Esophagus (tissue), 2 donors: ENCODE results near the gene PADI4. TPM values are rescaled to one million over a fixed set of nuclear protein-coding genes. Genes with fewer than 3 reads are reported as not detected.

Source experiments
- H3K27ac ChIP-seq, 2 donors: one replicate each; pipeline ENCODE4 v1.5.1; 2013; ENCODE audit warnings: low read depth in 2 of 2, mild to moderate bottlenecking in 2 of 2, inconsistent platforms in 1 of 2, low read length in 1 of 2, moderate library complexity in 1 of 2
- H3K27me3 ChIP-seq, 2 donors: one replicate each; pipeline ENCODE4 v1.6.1; 2013; ENCODE audit warnings: low read length in 2 of 2, control low read depth in 1 of 2, mild to moderate bottlenecking in 1 of 2; ENCODE audit not compliant: insufficient read depth in 2 of 2, control insufficient read depth in 1 of 2
- H3K36me3 ChIP-seq, 2 donors: one replicate each; pipeline ENCODE4 v1.6.1; 2013; ENCODE audit warnings: low read length in 1 of 2; ENCODE audit not compliant: control insufficient read depth in 2 of 2, insufficient read depth in 2 of 2
- H3K4me1 ChIP-seq, 2 donors: one replicate each; pipeline ENCODE4 v1.6.1; 2013; ENCODE audit warnings: low read length in 1 of 2; ENCODE audit not compliant: control insufficient read depth in 2 of 2, insufficient read depth in 2 of 2
- H3K4me3 ChIP-seq, 2 donors: one replicate each; pipeline ENCODE4 v1.5.1; 2013; ENCODE audit warnings: low read length in 2 of 2, mild to moderate bottlenecking in 2 of 2, low read depth in 1 of 2, moderate library complexity in 1 of 2
- H3K9me3 ChIP-seq, 2 donors: one replicate each; pipeline ENCODE4 v1.6.1; 2013; ENCODE audit warnings: mild to moderate bottlenecking in 2 of 2, low read depth in 1 of 2, low read length in 1 of 2, moderate library complexity in 1 of 2; ENCODE audit not compliant: control insufficient read depth in 2 of 2, insufficient read depth in 1 of 2
- WGBS, 2 donors: extraction: QIAGEN DNeasy Blood & Tissue Kit; methylation state at CpG; one replicate each; pipeline ENCODE4 v1.1.7; 2013; 5-methylcytosine and 5-hydroxymethylcytosine counted together
- polyA plus RNA-seq, 2 donors: library from polyadenylated mRNA; stranded (reverse); fragments of 200-250 nt; gene quantifications; one replicate each; pipeline ENCODE4 v1.2.3, GENCODE V29; 2013
- donor health status: healthy with polysubstance abuse.
- donor health status: Bipolar disorder and iron deficiency.

Gene PADI4
- polyA plus RNA-seq, 2 donors, result 0.02 to 0.12 TPM

DNA sequence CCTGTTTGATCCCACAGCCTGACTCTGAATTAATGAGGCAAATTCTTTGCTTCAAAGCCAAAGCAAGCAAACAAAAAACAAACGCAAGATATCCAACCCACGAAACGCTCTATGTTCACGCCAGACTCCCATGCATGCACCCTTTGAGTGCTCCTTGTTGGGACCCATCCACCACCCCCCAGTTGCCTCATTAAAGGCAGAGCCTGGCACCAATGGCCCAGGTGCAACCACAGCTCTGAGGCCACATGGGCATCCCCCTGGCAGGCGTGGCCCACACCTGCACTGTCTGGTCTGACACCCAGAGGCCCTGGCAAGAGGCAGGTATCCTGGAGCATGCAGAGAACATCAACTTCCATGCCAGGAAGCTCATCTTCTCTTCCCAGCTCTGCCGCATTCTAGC, 1.1 kb upstream of the PADI4 start:
- WGBS, 2 donors, result 26 to 28% methylated on average over 6 of the region's 6 CpGs
- peaks cover 0 to 2% of the 10 kb centered on the region in 2 donors for H3K9me3 ChIP-seq
- H3K27ac ChIP-seq, result no peak overlapping the region
- no peaks in the 10 kb centered on the region for H3K36me3 ChIP-seq
- H3K27me3 ChIP-seq, result no peaks in the 10 kb centered on the region
- H3K4me3 ChIP-seq, result no peak overlapping the region
- peaks cover 9 to 26% of the 10 kb centered on the region in 2 donors for H3K4me1 ChIP-seq

- no peak overlapping the region for H3K4me3 ChIP-seq
- H3K4me1 ChIP-seq, result peaks cover 9 to 26% of the 10 kb centered on the region in 2 donors
- H3K27me3 ChIP-seq, result no peaks in the 10 kb centered on the region
- WGBS, 2 donors, result 80 to 81% methylated on average over 6 of the region's 6 CpGs
- H3K9me3 ChIP-seq, result no peaks in the 10 kb centered on the region
- H3K27ac ChIP-seq, result no peak overlapping the region
- H3K36me3 ChIP-seq, result no peaks in the 10 kb centered on the region
Measured at GRCh38 chr1:17307329-17307728, 668 bp upstream of the PADI4 start.

GRCh38 chr1:17308593-17308992, 596 bp downstream of the PADI4 start:
- Histone ChIP-seq H3K9me3 (no peaks in the 10 kb centered on the region), H3K27ac (no peak overlapping the region), H3K4me1 (peaks cover 6 to 22% of the 10 kb centered on the region in 2 donors), H3K36me3 (no peaks in the 10 kb centered on the region), H3K4me3 (no peak overlapping the region), H3K27me3 (no peaks in the 10 kb centered on the region)
- WGBS, 2 donors, result 45 to 58% methylated on average over 6 of the region's 6 CpGs

- Histone ChIP-seq H3K27me3 (no peaks in the 10 kb centered on the region), H3K36me3 (no peaks in the 10 kb centered on the region)
Measured at GRCh38 chr1:17309426-17310067, 1.6 kb downstream of the PADI4 start.

GRCh38 chr1:17310068-17310640, 2.2 kb downstream of the PADI4 start:
- H3K4me1 ChIP-seq, result peaks cover 0 to 10% of the 10 kb centered on the region in 2 donors
- H3K27ac ChIP-seq, result no peak overlapping the region
- H3K4me3 ChIP-seq, result no peak overlapping the region
- H3K9me3 ChIP-seq, result no peaks in the 10 kb centered on the region
- 65 to 68% methylated on average over 7 of the region's 7 CpGs for WGBS, 2 donors
- H3K36me3 ChIP-seq, result no peaks in the 10 kb centered on the region
- H3K27me3 ChIP-seq, result no peaks in the 10 kb centered on the region

More at GRCh38 chr1:17309426-17310067, 1.6 kb downstream of the PADI4 start:
- Histone ChIP-seq H3K27ac (no peak overlapping the region), H3K4me1 (peaks cover 1 to 14% of the 10 kb centered on the region in 2 donors), H3K4me3 (no peak overlapping the region), H3K9me3 (no peaks in the 10 kb centered on the region)
- 54 to 56% methylated on average over 8 of the region's 8 CpGs for WGBS, 2 donors

DNA sequence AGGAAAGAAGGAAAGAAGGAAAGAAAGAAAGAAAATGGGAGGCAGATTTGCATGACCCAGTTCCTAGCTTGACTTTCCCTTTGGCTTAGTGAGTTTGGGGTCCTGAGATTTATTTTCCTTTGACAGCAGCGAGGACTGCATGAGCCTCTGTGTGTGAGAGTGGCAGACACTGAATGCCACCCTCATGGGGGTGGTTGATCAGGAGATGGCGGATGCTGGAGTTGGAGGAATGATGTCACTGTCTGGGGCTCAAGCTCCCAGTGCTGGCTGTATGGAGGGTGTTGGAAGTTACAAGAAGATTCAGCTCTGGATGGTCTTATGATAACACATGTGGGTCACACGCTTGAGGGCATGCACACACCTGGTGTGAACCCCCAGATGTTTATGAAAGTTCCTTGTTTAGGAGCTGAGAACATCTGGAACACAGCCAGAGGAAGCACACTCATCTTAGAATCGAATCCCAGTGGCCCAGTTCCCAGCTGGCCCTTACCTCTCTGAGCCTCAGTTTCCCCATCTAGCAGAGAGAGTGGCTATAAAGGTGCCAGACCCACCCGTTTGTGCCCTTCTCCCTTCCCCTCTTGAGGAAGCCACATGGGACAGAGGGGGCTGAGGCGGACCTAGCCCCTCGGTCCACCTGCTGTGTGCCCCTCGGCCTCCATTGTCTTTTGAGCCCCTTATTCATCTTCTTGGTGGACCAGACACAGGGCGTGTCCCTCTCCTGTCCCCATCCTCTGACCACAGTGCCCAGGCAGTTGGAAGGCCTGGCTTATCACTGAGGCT, 5.7 kb downstream of the PADI4 start:
- Histone ChIP-seq H3K36me3 (no peaks in the 10 kb centered on the region), H3K27me3 (no peaks in the 10 kb centered on the region), H3K4me3 (no peak overlapping the region), H3K9me3 (no peaks in the 10 kb centered on the region), H3K4me1 (peaks cover 0 to 4% of the 10 kb centered on the region in 2 donors), H3K27ac (no peak overlapping the region)
- WGBS, 2 donors, result 79 to 83% methylated on average over 9 of the region's 9 CpGs

DNA sequence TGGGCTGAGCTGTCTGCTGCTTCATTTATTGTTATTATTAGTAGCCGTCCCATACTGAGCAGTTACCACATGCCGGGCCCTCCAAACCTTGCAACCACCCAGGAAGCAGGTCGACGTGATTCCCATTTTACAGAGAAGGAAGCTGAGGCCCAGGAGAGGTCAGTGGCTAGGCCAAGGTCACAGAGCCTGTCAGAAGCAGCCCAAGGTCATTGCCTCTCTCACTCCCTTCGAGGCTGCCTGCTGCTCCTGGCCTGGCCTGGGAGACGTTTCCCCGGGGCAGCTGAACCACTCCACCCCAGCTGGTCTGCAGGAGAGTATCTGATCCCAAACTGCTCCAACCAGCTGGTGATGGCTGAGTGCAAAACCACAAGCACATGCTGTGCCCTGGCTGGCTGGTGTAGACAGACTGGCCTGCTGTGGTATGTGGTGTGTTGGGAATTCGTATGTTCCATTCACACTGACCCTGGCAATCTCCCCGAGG, 6.5 kb downstream of the PADI4 start:
- WGBS, 2 donors, result 58 to 61% methylated on average over 9 of the region's 9 CpGs
- H3K4me1 ChIP-seq, result peaks cover 0 to 3% of the 10 kb centered on the region in 2 donors
- H3K9me3 ChIP-seq, result no peaks in the 10 kb centered on the region
- H3K27ac ChIP-seq, result no peak overlapping the region
- no peaks in the 10 kb centered on the region for H3K36me3 ChIP-seq
- H3K27me3 ChIP-seq, result no peaks in the 10 kb centered on the region
- no peak overlapping the region for H3K4me3 ChIP-seq

DNA sequence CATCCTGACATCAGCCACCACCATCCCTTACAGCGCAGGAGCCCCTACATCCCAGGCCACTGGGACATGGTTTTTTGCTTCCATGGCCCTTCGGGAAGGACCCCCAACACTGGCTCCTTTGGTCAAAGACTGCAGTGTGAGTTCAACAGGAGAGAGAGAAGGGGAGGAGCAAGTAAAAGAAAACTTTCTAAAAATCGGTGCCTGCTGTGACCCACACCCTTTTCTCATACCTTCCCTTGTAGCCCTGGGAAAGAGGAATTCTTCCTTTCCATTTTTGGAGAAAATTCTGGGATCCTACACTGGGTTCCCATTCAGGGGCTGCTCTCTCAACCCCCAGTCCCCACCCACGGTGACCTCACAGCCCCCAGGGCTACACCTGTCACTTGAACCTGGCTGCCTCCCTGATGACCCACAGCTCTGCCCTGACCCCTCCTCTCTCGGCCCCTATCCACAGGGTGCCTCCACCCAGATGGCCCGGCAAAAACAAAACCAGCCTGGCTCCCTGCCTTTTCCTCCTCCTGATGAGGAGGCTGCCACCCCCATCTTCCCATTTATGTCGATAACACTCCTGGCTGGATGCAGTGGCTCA, 7.6 kb downstream of the PADI4 start:
- no peaks in the 10 kb centered on the region for H3K27me3 ChIP-seq
- H3K9me3 ChIP-seq, result no peaks in the 10 kb centered on the region
- H3K4me1 ChIP-seq, result no peaks in the 10 kb centered on the region
- no peak overlapping the region for H3K4me3 ChIP-seq
- 45 to 48% methylated on average over 7 of the region's 7 CpGs for WGBS, 2 donors
- H3K36me3 ChIP-seq, result no peaks in the 10 kb centered on the region
- no peak overlapping the region for H3K27ac ChIP-seq

- H3K27ac ChIP-seq, result no peak overlapping the region
- WGBS, 2 donors, result 83 to 84% methylated on average over 9 of the region's 9 CpGs
- H3K36me3 ChIP-seq, result no peaks in the 10 kb centered on the region
- no peaks in the 10 kb centered on the region for H3K9me3 ChIP-seq
- H3K4me3 ChIP-seq, result no peak overlapping the region
- no peaks in the 10 kb centered on the region for H3K4me1 ChIP-seq
- H3K27me3 ChIP-seq, result no peaks in the 10 kb centered on the region
Measured at GRCh38 chr1:17316704-17317103, 8.7 kb downstream of the PADI4 start.
